Measurements from ENCODE around the gene CHD5.

CHD5 gene

GRCh38 chr1:6172549-6172948, 7.6 kb downstream of the CHD5 start:
- DNase-seq: no peak

- DNase-seq: no peak
These were observed 8.5 kb downstream of the CHD5 start for GRCh38 chr1:6171548-6172124.

GRCh38 chr1:6170742-6171201, 9.3 kb downstream of the CHD5 start:
- no peak for DNase-seq

- DNase-seq: no peak
These were observed 9.9 kb downstream of the CHD5 start for GRCh38 chr1:6170116-6170741.

GRCh38 chr1:6168947-6169586, 11.1 kb downstream of the CHD5 start:
- no peak for DNase-seq

DNA sequence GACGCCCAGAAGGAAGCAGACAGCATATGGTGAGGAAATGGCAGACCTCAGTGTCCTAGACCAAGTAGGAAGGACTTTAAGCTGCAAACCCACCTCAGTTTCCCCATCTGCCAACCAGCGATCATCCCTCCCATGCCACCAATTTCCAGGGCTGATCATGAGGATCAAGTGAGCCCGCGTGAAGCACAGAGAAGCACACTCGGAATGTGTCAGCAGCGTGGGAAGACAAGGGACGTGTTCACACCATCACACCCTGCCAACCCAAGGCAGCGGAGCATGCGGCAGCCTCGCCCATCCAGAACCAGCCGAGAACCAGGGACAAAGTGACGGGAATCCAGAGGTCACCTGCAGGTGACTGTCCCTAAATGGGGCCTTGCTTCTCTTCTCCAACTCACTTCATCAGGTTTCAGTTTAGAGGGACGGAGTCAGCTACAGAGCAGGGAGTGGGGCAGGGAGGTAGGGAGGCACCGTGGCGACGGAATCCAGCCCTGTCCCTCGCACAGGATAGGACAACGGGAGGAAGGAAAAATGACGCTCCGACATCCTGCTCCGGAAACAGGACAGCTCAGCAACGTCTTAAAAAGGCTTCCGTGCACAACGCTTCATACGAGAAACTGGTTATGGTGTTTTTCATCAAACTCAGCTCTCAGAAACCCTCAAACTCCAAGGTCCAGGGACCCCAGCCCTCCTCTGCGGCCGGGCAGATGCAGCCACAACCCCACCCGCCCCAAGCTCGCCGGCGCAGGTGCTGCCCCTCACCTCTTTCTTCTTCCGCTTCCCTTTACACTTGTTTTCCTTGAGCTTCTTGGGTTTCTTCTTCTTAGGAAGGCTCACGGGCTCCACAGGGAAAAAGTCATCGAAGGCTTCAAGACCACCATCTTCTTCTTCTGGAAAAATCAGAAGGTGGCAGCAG, 12.5 kb downstream of the CHD5 start:
- no peak for DNase-seq

DNA sequence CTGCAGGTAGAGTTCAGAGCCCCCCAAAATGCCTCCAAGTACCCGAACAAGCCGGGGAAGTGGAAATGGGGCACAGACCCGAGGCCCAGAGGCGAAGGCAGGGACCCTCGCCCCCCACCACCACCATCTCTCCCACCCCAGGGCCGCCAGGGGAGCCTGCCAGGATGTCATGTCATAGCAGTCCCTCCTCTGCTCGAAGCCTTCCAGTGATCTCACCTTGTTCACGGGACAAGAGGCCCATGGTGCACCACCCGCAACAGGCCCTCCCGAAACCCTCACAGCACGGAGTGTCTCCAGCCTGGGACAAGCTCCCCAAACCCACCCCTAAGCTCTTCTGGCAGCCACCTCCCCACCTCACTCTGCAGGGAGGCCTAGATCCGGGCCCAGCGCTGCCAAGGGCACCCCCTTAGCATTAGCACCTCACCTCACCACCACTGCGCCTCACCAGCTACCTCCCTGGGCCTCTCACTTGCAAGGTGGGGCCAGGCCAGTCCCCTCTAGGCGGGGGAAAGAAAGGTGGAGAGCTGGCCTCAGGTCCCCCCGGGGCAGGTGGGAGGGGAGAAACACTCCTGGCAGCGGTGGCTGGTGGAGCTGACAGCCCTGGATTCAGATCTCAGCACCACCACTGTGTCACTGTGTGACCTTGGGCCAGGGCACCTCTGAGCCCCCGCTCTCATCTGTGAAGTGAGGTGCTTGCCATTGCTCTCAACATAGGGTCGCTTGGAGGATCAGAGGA, 13.3 kb downstream of the CHD5 start:
- no peak for DNase-seq

DNA sequence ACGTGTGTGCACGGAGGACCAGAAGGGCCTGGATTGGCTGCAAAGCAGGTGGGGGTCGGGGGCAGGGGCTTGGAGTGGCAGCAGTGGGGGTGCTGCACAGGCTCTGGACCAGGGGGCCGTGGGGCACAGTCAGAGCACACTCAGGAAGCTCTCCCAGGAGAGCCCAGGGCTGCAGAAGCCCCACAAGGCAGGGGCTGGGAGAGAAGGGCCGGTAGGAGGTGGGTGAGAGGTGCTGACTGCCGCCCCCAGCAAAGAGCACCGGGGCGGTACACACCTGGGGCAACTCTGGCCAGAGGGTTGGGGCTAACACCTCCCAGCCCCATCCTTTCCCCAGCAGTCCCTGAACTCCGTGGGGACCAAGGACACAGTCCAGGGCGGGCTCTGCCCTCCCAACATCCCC, 13.9 kb downstream of the CHD5 start:
- DNase-seq: no peak

GRCh38 chr1:6165441-6165985, 14.6 kb downstream of the CHD5 start:
- DNase-seq: no peak

DNA sequence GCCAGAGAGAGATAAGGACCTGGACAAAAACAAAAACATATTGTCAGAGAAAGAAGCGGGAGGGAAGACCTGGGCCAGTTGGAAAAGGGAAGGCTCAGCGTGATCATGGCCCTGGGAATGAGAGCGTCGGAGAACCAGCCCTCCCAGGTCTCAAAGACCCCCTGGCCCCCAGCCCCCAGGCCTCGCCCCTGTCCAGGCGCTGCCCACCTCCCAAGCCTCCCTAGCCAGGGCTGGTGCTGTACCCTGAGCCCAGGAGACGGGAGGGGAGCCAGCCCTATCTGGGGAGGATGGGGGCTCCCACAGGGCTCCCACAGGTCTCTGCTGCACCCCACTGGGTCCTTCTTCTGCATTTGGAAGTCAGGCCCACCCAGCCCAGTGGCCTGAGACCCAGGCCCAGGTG, 15.1 kb downstream of the CHD5 start:
- no peak for DNase-seq

DNA sequence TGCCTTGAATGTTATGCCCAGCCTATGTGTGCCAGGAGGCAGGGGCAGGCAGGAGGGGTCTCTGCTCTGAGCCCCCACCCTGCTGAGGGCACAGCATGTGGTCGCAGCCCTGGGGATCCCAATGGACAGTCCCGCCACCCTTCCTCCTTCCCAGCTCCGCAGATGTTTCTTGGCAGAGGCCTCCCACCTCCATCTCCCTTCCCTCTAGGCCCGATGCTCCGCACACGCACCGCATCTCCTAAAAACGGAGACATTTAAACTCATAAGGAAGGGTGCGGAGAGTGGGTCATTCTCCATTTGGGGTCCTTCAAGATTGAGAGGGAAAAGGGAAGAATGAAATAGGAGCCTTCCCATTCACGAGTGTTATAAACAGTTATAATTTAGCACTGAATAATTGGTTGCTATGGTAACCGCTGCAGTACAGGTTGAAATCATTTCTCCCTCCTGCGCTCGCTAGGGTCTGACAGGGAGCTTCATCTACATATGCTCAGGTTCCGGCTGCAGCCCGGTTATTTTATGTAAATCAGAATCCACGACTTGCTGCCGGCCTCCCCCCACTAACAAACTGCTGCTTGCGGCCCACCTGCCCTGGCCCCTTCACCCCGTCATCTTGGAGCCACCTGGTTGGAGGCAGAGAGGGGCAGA, 16.0 kb downstream of the CHD5 start:
- DNase-seq: no peak

GRCh38 chr1:6163191-6163972, 16.7 kb downstream of the CHD5 start:
- no peak for DNase-seq

GRCh38 chr1:6162773-6163172, 17.3 kb downstream of the CHD5 start:
- no peak for DNase-seq

DNA sequence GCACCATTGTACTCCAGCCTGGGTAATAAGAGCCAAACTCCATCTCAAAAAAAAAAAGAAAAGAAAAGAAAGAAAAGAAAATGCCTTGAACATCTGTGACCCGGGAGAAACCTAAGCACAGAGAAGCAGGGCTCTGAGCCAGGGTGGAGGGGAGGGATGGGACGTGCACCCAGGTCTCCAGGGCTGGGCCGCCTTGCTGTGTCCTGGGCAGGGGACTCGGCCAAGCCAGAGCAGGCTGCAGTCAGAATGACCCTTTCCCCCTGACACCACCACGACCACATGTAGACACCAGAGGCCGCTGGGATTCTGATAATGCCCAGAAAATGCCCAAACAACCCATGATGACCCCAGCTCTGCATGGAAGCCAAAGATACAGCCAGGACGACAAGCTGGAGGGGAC, 17.8 kb downstream of the CHD5 start:
- no peak for DNase-seq

DNA sequence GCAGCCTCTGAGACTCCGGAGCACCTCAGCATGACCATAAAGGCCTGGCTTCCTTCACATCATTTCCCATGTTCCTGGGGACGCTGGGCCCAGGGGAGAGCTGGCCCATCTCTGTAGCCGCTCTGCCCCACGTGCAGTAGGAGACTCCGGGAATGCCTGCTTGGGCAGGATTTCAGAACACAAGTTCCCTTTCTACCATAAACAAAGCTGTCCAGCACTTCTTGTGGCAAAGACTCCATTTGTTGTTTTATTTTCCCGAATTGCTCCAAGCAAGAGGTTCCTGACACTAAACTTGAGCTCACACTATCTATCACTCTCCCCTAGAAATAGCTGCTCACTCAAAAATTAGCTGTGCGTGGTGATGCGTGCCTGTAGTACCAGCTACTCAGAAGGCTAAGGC, 21.9 kb downstream of the CHD5 start:
- DNase-seq: no peak

DNA sequence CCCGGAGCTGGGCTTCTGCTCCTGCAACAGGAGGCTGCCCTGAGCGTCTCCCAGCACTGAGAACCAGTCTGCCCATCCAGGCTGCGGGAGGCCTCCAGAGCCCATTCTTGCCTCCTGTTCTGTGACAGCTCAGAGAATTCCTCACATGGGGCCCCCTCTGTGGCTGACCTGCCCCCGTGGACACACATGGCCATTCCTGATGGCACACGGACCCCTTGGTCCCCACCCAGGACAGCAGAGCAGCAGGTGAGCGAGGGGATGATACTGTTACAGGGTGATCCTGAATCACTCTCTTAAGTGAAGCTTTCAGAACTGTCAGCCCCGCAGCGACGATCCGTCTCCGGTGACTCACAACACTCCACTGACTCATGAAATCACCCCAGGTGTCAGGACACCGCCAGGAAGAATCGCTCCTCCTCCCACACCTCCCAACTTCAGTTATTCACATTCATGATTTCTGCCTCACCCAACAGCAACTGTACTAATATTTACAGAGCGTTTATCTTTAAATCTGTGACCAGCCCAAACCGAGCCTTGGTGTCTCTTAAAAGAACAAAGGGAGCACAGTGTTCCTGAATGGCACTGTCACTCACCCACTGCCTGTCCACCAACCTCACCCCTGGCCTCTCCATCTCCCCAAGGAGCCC, 22.5 kb downstream of the CHD5 start:
- no peak for DNase-seq

DNA sequence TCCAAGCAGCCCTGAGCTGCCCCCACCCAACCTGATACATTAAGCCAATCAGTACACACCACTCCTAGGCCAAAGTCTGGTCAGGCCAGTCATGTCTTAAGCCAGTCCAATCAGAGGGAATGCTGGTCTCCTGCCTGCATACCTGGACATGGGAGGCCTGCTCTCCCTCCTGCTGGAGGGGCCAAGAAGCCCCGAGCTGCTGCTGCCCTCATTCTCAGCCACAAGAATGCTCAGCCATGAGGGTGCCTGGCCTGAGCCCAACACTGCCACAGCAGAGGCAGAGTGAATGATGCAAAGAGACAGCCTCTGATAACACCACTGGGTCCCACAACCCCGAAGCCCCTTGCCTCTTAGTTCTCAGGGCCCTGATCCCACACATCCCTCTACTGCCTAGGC, 23.0 kb downstream of the CHD5 start:
- no peak for DNase-seq

GRCh38 chr1:6154525-6155319, 25.4 kb downstream of the CHD5 start:
- no peak for DNase-seq

DNA sequence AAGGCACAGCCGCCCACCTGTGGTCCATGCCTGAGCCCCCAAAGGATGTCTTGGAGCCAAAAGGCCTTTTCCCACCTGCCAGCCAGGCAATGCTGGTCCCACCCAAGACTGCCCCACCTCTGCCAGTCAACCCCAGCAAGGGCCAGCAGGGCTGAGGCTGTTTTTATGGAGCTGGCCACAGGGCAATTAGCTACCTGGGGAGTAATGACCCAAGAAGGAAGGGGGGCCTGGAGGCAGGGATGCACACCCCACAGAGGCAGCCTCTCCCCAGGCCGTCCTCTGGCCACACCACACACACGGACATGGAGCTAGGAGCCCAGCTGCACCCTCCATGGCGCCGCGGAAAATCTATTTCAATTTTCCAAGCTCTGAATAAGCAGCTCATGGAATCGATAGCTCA, 27.2 kb downstream of the CHD5 start:
- no peak for DNase-seq

DNA sequence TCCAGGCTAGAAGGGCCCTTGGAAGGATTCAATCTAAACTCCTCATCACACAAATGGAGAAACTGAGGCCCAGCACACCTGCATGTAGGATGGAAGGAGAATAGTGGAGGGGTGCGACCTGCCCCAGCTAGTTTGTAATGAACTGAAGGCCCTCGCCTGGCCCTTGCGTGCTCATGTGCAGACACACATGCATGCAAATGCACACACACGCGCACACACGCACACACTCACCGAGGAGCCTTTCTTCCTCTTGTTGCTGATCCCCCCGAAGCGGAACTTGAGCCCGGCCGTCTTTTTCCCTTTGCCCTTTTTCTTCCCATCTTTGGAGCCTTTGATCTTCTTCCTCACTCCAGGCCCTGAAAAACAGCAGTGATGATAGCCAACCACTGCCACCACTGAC, 27.9 kb downstream of the CHD5 start:
- DNase-seq: no peak

Data from effector CD8-positive, alpha-beta T cell (primary cell).